K562 (cell line): ENCODE results near the gene POLN. TPM values are rescaled to one million over a fixed set of nuclear protein-coding genes. Genes with fewer than 3 reads are reported as not detected.

Experiments used
- ATAC-seq: fragments of 200-7000 bp; cut with Tn5 transposase; 3 replicates; pipeline ENCODE4 v1.9.1; 2020; ENCODE audit warnings: moderate library complexity
- BruUV-seq: library from RNA; stranded (reverse); fragments of 400-500 nt; replicated peaks from 2 replicates; lab custom pipeline; 2021; lab: Mats Ljungman, UMichigan
- CTCF ChIA-PET: fragments of 300-600 bp; formaldehyde crosslinking; extraction: SDS; loops from one replicate; lab custom pipeline; 2021; ENCODE audit warnings: low intra/inter-chr PET ratio; lab: Yijun Ruan, JAX
- POLR2A ChIA-PET: fragments of 300-600, 350-650 bp; sonication (Branson Sonifier 250); formaldehyde crosslinking; extraction: SDS; loops from one replicate; lab custom pipeline; 2021; ENCODE audit warnings: antibody characterized with exemption, inconsistent platforms; lab: Yijun Ruan, JAX
- DNase-seq, 4 experiments: peaks; one replicate each; pipeline versions ENCODE4 v3.0.0 to v3.0.0-alpha.2; 2011 to 2018; ENCODE audit warnings: low spot score in 3 of 4, mixed read lengths in 3 of 4; ENCODE audit errors: extremely low read depth in 1 of 4
- FAIRE-seq: peaks from 2 replicates; lab custom pipeline; 2011; peaks lifted over from hg19 to GRCh38; lab: Jason Lieb, UNC
- H2AFZ ChIP-seq: 2 replicates; pipeline ENCODE4 v1.6.0; 2011; ENCODE audit warnings: low read depth, low read length, control low read depth, inconsistent platforms
- H3K27ac ChIP-seq: fragments of 200-600 bp; 3 replicates; pipeline ENCODE4 v1.8.0; 2011; ENCODE audit warnings: low read depth, mild to moderate bottlenecking, control low read depth, inconsistent platforms, low read length, moderate library complexity, mixed read lengths; ENCODE audit errors: extremely low read depth
- H3K27me3 ChIP-seq, 2 experiments: fragments of 300-600 bp in 1 of 2; 2 replicates in 1 of 2; 3 replicates in 1 of 2; pipeline versions ENCODE4 v1.6.0 to v1.8.0; 2011; ENCODE audit warnings: inconsistent platforms in 2 of 2, low read length in 2 of 2, mild to moderate bottlenecking in 1 of 2, mixed read lengths in 1 of 2, moderate library complexity in 1 of 2; ENCODE audit not compliant: control insufficient read depth in 2 of 2, insufficient read depth in 2 of 2
- H3K36me3 ChIP-seq: fragments of 300-600 bp; 3 replicates; pipeline ENCODE4 v1.8.0; 2011; ENCODE audit warnings: mild to moderate bottlenecking, low read length, inconsistent platforms; ENCODE audit not compliant: control insufficient read depth, insufficient read depth
- H3K4me1 ChIP-seq, 2 experiments: fragments of 200-600 bp in 1 of 2; replicated peaks in 1 of 2; 2 replicates in 1 of 2; 3 replicates in 1 of 2; pipeline versions ENCODE4 v1.5.1 to v1.8.0; 2011; ENCODE audit warnings: inconsistent platforms in 2 of 2, low read length in 2 of 2, mild to moderate bottlenecking in 1 of 2, mixed read lengths in 1 of 2, moderate library complexity in 1 of 2; ENCODE audit not compliant: control insufficient read depth in 2 of 2, insufficient read depth in 2 of 2
- H3K4me2 ChIP-seq: 2 replicates; pipeline ENCODE4 v1.6.1; 2011; ENCODE audit warnings: low read length, control low read depth, inconsistent platforms, mixed read lengths; ENCODE audit not compliant: insufficient read depth
- H3K4me3 ChIP-seq: fragments of 200-600 bp; sonication (generic), shearing (Covaris generic); 2 replicates; pipeline ENCODE4 v1.5.1; 2016; ENCODE audit warnings: control low read depth, inconsistent platforms
- H3K79me2 ChIP-seq: fragments of 200-600 bp; 3 replicates; pipeline ENCODE4 v1.8.0; 2011; ENCODE audit warnings: low read length, inconsistent platforms; ENCODE audit not compliant: control insufficient read depth, insufficient read depth
- H3K9ac ChIP-seq, 2 experiments: 2 replicates each; pipeline versions ENCODE4 v1.6.0 to v1.6.1; 2011; ENCODE audit warnings: low read depth in 2 of 2, low read length in 2 of 2, control low read depth in 1 of 2, inconsistent platforms in 1 of 2, mild to moderate bottlenecking in 1 of 2, mixed read lengths in 1 of 2; ENCODE audit not compliant: insufficient read depth in 1 of 2
- H3K9me1 ChIP-seq: one replicate; pipeline ENCODE4 v1.6.0; 2011; ENCODE audit warnings: inconsistent platforms, mild to moderate bottlenecking, low read length, moderate library complexity; ENCODE audit not compliant: control insufficient read depth, insufficient read depth
- H3K9me3 ChIP-seq: replicated peaks from 2 replicates; pipeline ENCODE4 v1.5.1; 2011; ENCODE audit warnings: low read depth, low read length, inconsistent platforms; ENCODE audit not compliant: control insufficient read depth, insufficient read depth
- H4K20me1 ChIP-seq: replicated peaks from 2 replicates; pipeline ENCODE4 v1.6.1; 2011; ENCODE audit warnings: low read length, inconsistent platforms, mixed read lengths; ENCODE audit not compliant: control insufficient read depth, insufficient read depth
- ETV1 ChIP-seq: fragments of 450-650 bp; conservative IDR thresholded peaks from 2 replicates; pipeline ENCODE4 v1.6.1; 2016; ENCODE audit warnings: missing genetic modification characterization, control low read depth, low read depth, missing compliant biosample characterization
- HDAC8 ChIP-seq: fragments of 450-650 bp; IDR thresholded peaks from 2 replicates; pipeline ENCODE4 v1.6.1; 2016; ENCODE audit warnings: mild to moderate bottlenecking, missing genetic modification characterization, moderate library complexity, missing compliant biosample characterization
- HIVEP1 ChIP-seq: fragments of 250-450 bp; sonication (Bioruptor Pico); IDR thresholded peaks from 2 replicates; pipeline ENCODE4 v1.4.0; 2020; ENCODE audit warnings: mild to moderate bottlenecking
- HMGN3 ChIP-seq: IDR thresholded peaks from 2 replicates; pipeline ENCODE4 v1.6.1; 2011; ENCODE audit warnings: borderline replicate concordance, low read depth, mild to moderate bottlenecking, mixed read lengths, low read length; ENCODE audit not compliant: insufficient read length; ENCODE audit errors: extremely low read depth
- HNRNPK ChIP-seq: fragments of 200-400 bp; formaldehyde crosslinking; IDR thresholded peaks from one replicate; pipeline ENCODE4 v1.6.1; 2018; ENCODE audit warnings: mild to moderate bottlenecking, low read depth, low read length; ENCODE audit not compliant: poor library complexity, severe bottlenecking
- TCF15 ChIP-seq: fragments of 250-450 bp; sonication (Bioruptor Pico); IDR thresholded peaks from 2 replicates; pipeline ENCODE4 v1.8.0; 2022; ENCODE audit warnings: moderate library complexity, mild to moderate bottlenecking, inconsistent platforms
- ZNF175 ChIP-seq: fragments of 200-800 bp; sonication (Bioruptor generic); IDR thresholded peaks from 2 replicates; pipeline ENCODE4 v1.6.1; 2016; ENCODE audit warnings: low read depth, mild to moderate bottlenecking, missing genetic modification characterization, missing compliant biosample characterization
- ZNF253 ChIP-seq: fragments of 250-450 bp; sonication (Bioruptor Pico); conservative IDR thresholded peaks from 2 replicates; pipeline ENCODE4 v1.6.1; 2021; ENCODE audit warnings: mild to moderate bottlenecking
- ZNF274 ChIP-seq: IDR thresholded peaks from 2 replicates; pipeline ENCODE4 v1.6.1; 2011; ENCODE audit warnings: low read depth, mild to moderate bottlenecking, low read length, moderate library complexity, borderline replicate concordance
- ZNF436 ChIP-seq: fragments of 250-450, 450-650 bp; sonication (Bioruptor Pico); formaldehyde crosslinking; IDR thresholded peaks from 2 replicates; pipeline ENCODE4 v1.7.0; 2020; ENCODE audit warnings: mild to moderate bottlenecking
- ZNF644 ChIP-seq: fragments of 200-800 bp; sonication (Bioruptor generic); IDR thresholded peaks from 2 replicates; pipeline ENCODE4 v1.6.1; 2016; ENCODE audit warnings: low read depth, missing genetic modification characterization, missing compliant biosample characterization
- WGBS: fragments of 100-300 bp; shearing (Covaris generic); methylation state at CpG from one replicate; pipeline ENCODE4 v1.1.6; 2016; ENCODE audit warnings: low coverage, mixed read lengths; ENCODE audit not compliant: insufficient coverage; ENCODE audit errors: missing lambda C conversion rate; 5-methylcytosine and 5-hydroxymethylcytosine counted together
- in situ Hi-C: fragments of 300-500 bp; cut with MboI; formaldehyde crosslinking; loops from 4 replicates; pipeline ENCODE4 v1.15.0; 2018; ENCODE audit warnings: inconsistent platforms, mixed read lengths
- intact Hi-C: fragments of 100-400 bp; cut with micrococcal nuclease; formaldehyde crosslinking; loops from 2 replicates; pipeline ENCODE4 v1.14.2; 2022
- polyA plus RNA-seq, 8 experiments: library from polyadenylated mRNA; depleted of rRNA in 4 of 8; stranded (reverse) in 5 of 8; unstranded in 3 of 8; fragments of >200 nt; fragmentation: Nextera tagmentation in 2 of 8; fragmentation: Illumina TruSeq in 1 of 8; extraction: Ambion mirVana in 2 of 8; extraction: Trizol in 1 of 8; gene quantifications; 2 replicates each; pipeline versions ENCODE4 v1.2.1 to v1.2.3, GENCODE V29; 2011 to 2014; ENCODE audit warnings: inconsistent platforms in 1 of 8, missing spikeins in 1 of 8
- total RNA-seq, 7 experiments: library from RNA; depleted of rRNA in 6 of 7; stranded (reverse); fragments of >200 nt in 6 of 7; fragmentation: Illumina TruSeq in 2 of 7; extraction: Trizol in 2 of 7; gene quantifications; 2 replicates each; pipeline versions ENCODE4 v1.2.1 to v1.2.3, GENCODE V29; 2011 to 2021; ENCODE audit warnings: low replicate concordance in 1 of 7
- TF ChIP-seq, protein P1 (sequence below): IDR thresholded peaks from 3 replicates; pipeline ENCODE4 v1.6.1; 2011; ENCODE audit warnings: borderline replicate concordance, mild to moderate bottlenecking; ENCODE audit not compliant: insufficient read length, insufficient read depth
- TF ChIP-seq, protein P2 (sequence below): fragments of 250-450 bp; sonication (Bioruptor Pico); IDR thresholded peaks from 2 replicates; pipeline ENCODE4 v1.8.0; 2022; ENCODE audit warnings: inconsistent platforms
- TF ChIP-seq, protein P3 (sequence below): fragments of 450-650 bp; formaldehyde crosslinking; IDR thresholded peaks from 2 replicates; pipeline ENCODE4 v1.4.0; 2022; ENCODE audit warnings: missing genetic modification characterization

The POLN gene
- total and polyA plus RNA-seq, 9 of the 15 experiments (the other 6 are each of a cell fraction or from before 2014, with no cell fraction given), result 0.08 to 0.91 (median 0.32) TPM

GRCh38 chr4:2044119-2044485 lies 197.8 kb downstream of the POLN start:
- Histone ChIP-seq H3K36me3 (no peaks in the 10 kb centered on the region), H4K20me1 (no peaks in the 10 kb centered on the region), H3K4me1 (peaks cover 0 to 63% of the 10 kb centered on the region in 2 experiments; a peak in 2 of 5 replicates), H3K4me3 (no peak overlapping the region), H3K9me1 (no peaks in the 10 kb centered on the region), H3K27ac (no peak overlapping the region), H3K4me2 (no peak overlapping the region), H2AFZ (no peak overlapping the region), H3K27me3 (no peaks in the 10 kb centered on the region), H3K9ac (no peak overlapping the region), H3K9me3 (no peaks in the 10 kb centered on the region), H3K79me2 (no peaks in the 10 kb centered on the region)
- WGBS, result 81% methylated on average over 6 of the region's 6 CpGs
- in situ Hi-C loops, result no loop called here
- TF ChIP-seq HMGN3, result no peak
- TF ChIP-seq ETV1 (tag), result no peak
- no peak for TF ChIP-seq HIVEP1
- no peak for TF ChIP-seq HNRNPK
- no peak for TF ChIP-seq ZNF253 (CRISPR knock-in tag)
- TF ChIP-seq ZNF274, result no peak
- TF ChIP-seq, protein P1, sequence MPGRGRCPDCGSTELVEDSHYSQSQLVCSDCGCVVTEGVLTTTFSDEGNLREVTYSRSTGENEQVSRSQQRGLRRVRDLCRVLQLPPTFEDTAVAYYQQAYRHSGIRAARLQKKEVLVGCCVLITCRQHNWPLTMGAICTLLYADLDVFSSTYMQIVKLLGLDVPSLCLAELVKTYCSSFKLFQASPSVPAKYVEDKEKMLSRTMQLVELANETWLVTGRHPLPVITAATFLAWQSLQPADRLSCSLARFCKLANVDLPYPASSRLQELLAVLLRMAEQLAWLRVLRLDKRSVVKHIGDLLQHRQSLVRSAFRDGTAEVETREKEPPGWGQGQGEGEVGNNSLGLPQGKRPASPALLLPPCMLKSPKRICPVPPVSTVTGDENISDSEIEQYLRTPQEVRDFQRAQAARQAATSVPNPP, result no peak
- no peak for TF ChIP-seq ZNF436
- TF ChIP-seq, protein P2, sequence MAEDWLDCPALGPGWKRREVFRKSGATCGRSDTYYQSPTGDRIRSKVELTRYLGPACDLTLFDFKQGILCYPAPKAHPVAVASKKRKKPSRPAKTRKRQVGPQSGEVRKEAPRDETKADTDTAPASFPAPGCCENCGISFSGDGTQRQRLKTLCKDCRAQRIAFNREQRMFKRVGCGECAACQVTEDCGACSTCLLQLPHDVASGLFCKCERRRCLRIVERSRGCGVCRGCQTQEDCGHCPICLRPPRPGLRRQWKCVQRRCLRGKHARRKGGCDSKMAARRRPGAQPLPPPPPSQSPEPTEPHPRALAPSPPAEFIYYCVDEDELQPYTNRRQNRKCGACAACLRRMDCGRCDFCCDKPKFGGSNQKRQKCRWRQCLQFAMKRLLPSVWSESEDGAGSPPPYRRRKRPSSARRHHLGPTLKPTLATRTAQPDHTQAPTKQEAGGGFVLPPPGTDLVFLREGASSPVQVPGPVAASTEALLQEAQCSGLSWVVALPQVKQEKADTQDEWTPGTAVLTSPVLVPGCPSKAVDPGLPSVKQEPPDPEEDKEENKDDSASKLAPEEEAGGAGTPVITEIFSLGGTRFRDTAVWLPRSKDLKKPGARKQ, result no peak
- TF ChIP-seq HDAC8 (tag), result no peak
- TF ChIP-seq ZNF175, result no peak
- no peak for TF ChIP-seq ZNF644 (tag)
- no peak for TF ChIP-seq TCF15 (CRISPR knock-in tag)
- TF ChIP-seq, protein P3, sequence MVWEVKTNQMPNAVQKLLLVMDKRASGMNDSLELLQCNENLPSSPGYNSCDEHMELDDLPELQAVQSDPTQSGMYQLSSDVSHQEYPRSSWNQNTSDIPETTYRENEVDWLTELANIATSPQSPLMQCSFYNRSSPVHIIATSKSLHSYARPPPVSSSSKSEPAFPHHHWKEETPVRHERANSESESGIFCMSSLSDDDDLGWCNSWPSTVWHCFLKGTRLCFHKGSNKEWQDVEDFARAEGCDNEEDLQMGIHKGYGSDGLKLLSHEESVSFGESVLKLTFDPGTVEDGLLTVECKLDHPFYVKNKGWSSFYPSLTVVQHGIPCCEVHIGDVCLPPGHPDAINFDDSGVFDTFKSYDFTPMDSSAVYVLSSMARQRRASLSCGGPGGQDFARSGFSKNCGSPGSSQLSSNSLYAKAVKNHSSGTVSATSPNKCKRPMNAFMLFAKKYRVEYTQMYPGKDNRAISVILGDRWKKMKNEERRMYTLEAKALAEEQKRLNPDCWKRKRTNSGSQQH, result no peak
- no peak for DNase-seq
- no peak for FAIRE-seq
- intact Hi-C loops, result loop anchor here (5.0 kb wide), 1 partner anchor 37 kb away; the partner anchor contains the start of gene NELFA
- ChIA-PET POLR2A (interaction anchor here (1.3 kb wide), 1 partner anchor 12 kb away, joined by 3 read pairs; no protein-coding TSS in a partner anchor), CTCF (no interaction called here)
- no TSS peak for BruUV-seq
- no peak for ATAC-seq
